ENCODE results near the gene ANXA4. TPM values are rescaled to one million over a fixed set of nuclear protein-coding genes. Genes with fewer than 3 reads are reported as not detected.

Gene ANXA4
- total RNA-seq: 10 to 100 TPM; 21.4 to 23.9 TPM

DNA sequence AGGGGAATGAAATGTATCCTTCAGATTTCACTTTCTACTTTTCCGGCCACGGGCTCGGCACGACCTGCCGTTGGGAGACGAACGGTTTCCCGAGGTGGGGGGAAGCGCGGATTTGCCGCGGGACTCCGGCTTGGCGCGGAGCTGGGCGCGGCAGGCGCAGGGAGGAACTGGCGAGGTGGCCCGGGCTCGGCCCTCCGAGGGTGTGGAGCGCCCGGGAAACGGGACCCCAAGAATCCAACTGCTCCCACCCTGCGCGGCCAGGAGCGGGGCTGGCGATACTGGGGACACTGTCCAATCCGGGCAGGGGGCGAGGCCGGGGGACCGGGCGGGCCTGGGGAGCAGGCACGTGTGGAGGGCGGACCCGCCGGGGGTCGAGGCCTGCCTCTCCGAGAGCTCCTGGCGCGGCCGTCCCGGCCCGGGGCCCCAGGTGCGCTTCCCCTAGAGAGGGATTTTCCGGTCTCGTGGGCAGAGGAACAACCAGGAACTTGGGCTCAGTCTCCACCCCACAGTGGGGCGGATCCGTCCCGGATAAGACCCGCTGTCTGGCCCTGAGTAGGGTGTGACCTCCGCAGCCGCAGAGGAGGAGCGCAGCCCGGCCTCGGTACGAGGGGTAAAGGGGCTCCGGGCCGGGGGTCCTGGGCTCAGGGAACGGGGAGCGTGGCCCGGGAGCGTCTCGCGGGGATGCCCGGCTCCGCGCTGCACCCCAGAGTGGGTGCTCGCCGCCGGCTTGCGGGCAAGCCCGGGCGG is at the start of gene ANXA4:
Gene ANXA4 (plus strand): TSS at position 560 of the 747 bp plus-strand sequence. CDS start 39,432 bp downstream, outside the sequence.
- Mint-ChIP-seq H3K4me1 (ENCODE audit: low read depth) (peaks cover 12% of the 10 kb centered on the region), H3K9me3 (no peaks in the 10 kb centered on the region), H3K36me3 (ENCODE audit: low read depth) (no peaks in the 10 kb centered on the region), H3K27ac (peak within 1 kb of the TSS; percentile 78), H3K27me3 (ENCODE audit: low read depth) (no peaks in the 10 kb centered on the region), H3K4me3 (peak within 1 kb of the TSS; percentile 75)
- intact Hi-C loops (cut with micrococcal nuclease): loop anchor here (1.0 to 5.0 kb wide), 5 partner anchors 76 to 1486 kb away; partner anchors contain the start of genes GMCL1, PAIP2B and SNRNP27
- CTCF ChIA-PET: interaction anchor here (0.6 to 2.7 kb wide), 7 partner anchors 15 to 355 kb away, joined by 3 to 19 read pairs (median 4); no protein-coding TSS in a partner anchor
- DNase-seq: peak; percentile 78

DNA sequence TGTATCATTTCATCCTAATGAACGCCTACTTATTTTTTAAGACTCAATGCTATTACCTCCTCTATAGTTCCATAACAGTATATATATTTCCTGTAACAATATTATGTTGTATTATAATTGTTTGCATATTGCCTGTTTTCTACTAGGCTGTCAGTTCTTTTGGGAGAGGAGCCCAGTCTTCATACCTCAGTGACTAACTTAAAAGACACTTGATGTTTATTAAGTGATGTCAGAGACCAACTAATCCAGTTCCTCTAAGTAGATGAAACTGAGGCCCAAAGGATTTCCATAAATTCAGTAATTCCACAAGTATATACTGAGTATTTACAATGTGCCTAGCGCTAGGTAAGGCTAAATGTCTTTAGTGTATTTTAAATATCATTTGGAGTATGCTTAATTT is 49.5 kb upstream of the ANXA4 start:
- H3K27ac Mint-ChIP-seq: no peak overlapping the region
- no peaks in the 10 kb centered on the region for H3K27me3 Mint-ChIP-seq (ENCODE audit: low read depth)
- H3K4me1 Mint-ChIP-seq (ENCODE audit: low read depth): peaks cover 77% of the 10 kb centered on the region
- no peak for DNase-seq
- CTCF ChIA-PET: no interaction called here
- H3K9me3 Mint-ChIP-seq: no peaks in the 10 kb centered on the region
- no peak overlapping the region for H3K4me3 Mint-ChIP-seq
- H3K36me3 Mint-ChIP-seq (ENCODE audit: low read depth): no peaks in the 10 kb centered on the region
- intact Hi-C loops (cut with micrococcal nuclease): loop anchor here (10.0 kb wide), 1 partner anchor 948 kb away; no protein-coding TSS in a partner anchor

DNA sequence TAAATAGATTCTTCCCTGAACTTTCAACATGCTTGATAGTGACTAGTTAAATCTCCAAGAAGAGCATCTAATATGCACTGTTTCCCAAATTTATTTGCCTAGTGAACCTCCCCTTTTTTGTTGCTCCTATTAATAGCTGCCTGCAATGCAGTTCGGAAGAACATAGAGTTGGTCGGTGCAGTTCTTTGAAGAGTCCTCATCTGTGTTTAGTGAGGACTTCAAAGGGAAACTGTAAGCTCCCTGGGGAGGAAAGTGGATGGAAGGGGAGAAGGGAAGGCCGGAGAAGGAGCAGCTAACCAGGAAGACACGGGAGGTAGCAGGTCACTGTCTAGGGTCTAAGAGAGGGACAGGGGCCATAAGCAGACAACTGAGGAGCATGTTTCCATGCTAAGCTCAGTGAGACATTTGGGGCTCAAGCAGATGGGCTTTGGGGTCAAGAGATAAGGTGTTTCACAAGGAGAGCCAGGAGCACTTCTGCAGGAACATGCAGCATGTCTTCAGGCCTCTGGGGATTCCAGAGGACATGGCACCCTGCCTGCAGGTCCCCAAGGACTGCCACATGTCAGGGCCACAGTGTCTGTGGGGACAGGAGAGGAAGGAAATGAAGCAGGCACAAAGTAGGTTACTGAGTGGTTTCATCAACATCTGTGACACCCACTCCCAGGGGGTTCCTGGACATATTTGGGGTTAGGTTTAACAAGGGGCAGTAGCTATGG is 48.7 kb upstream of the ANXA4 start:
- H3K4me1 Mint-ChIP-seq (ENCODE audit: low read depth): peaks cover 78% of the 10 kb centered on the region
- H3K27me3 Mint-ChIP-seq (ENCODE audit: low read depth): no peaks in the 10 kb centered on the region
- peak; percentile 33 for DNase-seq
- H3K27ac Mint-ChIP-seq: peak overlapping the region; percentile 17
- CTCF ChIA-PET: interaction anchor here (0.7 kb wide), 1 partner anchor 16 kb away, joined by 3 read pairs; no protein-coding TSS in a partner anchor
- no peaks in the 10 kb centered on the region for H3K36me3 Mint-ChIP-seq (ENCODE audit: low read depth)
- H3K4me3 Mint-ChIP-seq: no peak overlapping the region
- intact Hi-C loops (cut with micrococcal nuclease): loop anchor here (10.0 kb wide), 1 partner anchor 948 kb away; no protein-coding TSS in a partner anchor
- no peaks in the 10 kb centered on the region for H3K9me3 Mint-ChIP-seq

DNA sequence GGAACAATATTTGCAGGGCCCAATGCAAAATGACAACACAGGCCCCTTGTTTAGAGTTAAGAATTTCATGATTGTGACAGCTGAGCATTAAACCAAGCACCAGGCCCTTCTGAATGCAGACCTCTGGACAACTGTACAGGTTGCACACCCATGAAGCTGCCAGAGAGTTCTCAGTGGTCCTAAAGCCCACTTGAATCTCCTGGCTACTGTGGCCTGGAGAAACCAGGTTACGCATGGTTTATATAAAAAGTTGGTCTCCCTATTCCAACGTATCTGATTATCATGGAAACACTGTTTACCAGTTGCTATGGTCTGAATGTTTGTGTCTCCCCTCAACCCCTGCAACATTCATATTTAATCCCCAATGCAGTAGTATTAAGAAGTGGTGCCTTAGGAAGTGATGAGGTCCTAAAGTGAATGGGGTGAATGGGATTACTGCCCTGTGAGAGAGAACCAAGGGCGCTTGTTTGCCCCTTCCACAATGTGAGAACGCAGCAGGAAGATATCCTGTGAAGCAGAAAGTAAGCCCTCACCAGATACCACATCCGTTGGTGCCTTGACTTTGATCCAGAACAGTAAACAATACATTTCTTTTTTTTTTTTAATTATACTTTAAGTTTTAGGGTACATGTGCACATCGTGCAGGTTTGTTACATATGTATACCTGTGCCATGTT is 48.0 kb upstream of the ANXA4 start:
- H3K27me3 Mint-ChIP-seq (ENCODE audit: low read depth): no peaks in the 10 kb centered on the region
- H3K4me1 Mint-ChIP-seq (ENCODE audit: low read depth): peaks cover 79% of the 10 kb centered on the region
- H3K27ac Mint-ChIP-seq: peak overlapping the region; percentile 38
- no peaks in the 10 kb centered on the region for H3K9me3 Mint-ChIP-seq
- no peak overlapping the region for H3K4me3 Mint-ChIP-seq
- CTCF ChIA-PET: interaction anchor here (0.7 kb wide), 1 partner anchor 16 kb away, joined by 3 read pairs; no protein-coding TSS in a partner anchor
- intact Hi-C loops (cut with micrococcal nuclease): loop anchor here (2.0 to 10.0 kb wide), 3 partner anchors 49 to 949 kb away; no protein-coding TSS in a partner anchor
- no peaks in the 10 kb centered on the region for H3K36me3 Mint-ChIP-seq (ENCODE audit: low read depth)
- peak; percentile 72 for DNase-seq

DNA sequence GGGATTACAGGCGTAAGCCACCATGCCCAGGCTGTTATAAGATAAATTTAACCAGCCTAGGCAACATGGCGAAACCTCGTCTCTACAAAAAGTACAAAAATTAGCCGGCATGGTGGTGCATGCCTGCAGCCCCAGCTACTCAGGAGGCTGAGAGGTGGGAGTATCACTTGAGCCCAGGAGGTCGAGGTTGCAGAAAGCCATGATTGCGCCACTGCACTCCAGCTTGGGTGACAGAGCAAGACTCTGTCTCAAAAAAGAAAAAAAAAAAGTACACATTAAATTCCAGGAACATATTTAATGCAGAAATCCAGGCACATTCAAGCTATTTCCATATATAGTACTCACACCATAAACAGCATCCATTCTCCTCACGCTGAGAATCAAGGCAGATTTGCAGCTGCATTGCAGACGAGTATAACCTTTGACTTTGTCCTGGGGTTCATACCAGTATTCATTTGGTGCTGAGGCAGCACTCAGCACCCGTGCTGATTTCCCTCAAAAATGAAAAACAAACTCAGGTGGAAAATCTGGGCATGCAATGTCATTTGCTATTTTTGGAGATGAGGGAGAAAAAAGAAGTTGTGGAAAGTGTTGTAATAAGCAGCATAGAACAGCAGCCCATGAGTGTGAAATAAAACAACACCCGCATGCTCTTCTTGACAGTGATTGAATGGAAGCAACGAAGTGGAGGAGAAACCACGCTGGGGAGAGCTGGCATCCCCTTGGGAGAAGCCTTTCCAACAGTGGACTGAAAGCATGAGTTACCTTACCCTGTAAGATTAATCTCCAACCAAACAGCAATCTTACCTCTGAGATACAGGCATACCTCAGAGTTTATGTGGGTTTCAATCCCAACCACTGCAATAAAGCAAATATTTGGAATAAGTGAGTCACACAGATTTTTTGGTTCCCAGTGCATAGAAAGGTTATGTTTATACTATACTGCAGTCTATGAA is 46.8 kb upstream of the ANXA4 start:
- CTCF ChIA-PET: interaction anchor here (0.8 kb wide), 1 partner anchor 44 kb away, joined by 3 read pairs; no protein-coding TSS in a partner anchor
- peak overlapping the region; percentile 22 for H3K4me3 Mint-ChIP-seq
- H3K27ac Mint-ChIP-seq: peak overlapping the region; percentile 18

DNA sequence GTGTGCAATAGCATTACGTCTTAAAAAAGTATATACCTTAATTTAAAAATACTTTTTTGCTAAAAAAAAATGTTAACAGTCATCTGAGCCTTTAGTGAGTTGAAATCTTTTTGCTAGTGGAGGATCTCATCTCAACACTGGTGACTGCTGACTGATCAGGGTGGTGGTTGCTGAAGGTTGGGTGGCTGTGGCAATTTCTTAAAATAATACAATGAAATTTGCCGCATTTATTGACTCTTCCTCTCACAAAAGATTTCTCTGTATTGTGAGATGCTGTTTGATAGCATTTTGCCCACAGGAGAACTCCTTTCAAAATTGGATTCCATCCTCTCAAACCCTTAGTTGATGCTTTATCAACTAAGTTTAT is 46.1 kb upstream of the ANXA4 start:
- Mint-ChIP-seq H3K9me3 (no peaks in the 10 kb centered on the region), H3K27me3 (ENCODE audit: low read depth) (no peaks in the 10 kb centered on the region), H3K4me1 (ENCODE audit: low read depth) (peaks cover 77% of the 10 kb centered on the region), H3K36me3 (ENCODE audit: low read depth) (no peaks in the 10 kb centered on the region), H3K4me3 (peak overlapping the region; percentile 8), H3K27ac (no peak overlapping the region)
- DNase-seq: no peak
- CTCF ChIA-PET: interaction anchor here (1.8 to 3.0 kb wide), 2 partner anchors 29 to 130 kb away, joined by 7 to 12 read pairs; no protein-coding TSS in a partner anchor
- intact Hi-C loops (cut with micrococcal nuclease): loop anchor here (1.0 to 10.0 kb wide), 7 partner anchors 21 to 951 kb away; partner anchors contain the start of gene NFU1

More for the DNA sequence above, 46.8 kb upstream of the ANXA4 start:
- Mint-ChIP-seq H3K27me3 (ENCODE audit: low read depth) (no peaks in the 10 kb centered on the region), H3K9me3 (no peaks in the 10 kb centered on the region), H3K4me1 (ENCODE audit: low read depth) (peaks cover 83% of the 10 kb centered on the region), H3K36me3 (ENCODE audit: low read depth) (no peaks in the 10 kb centered on the region)
- no peak for DNase-seq
- intact Hi-C loops (cut with micrococcal nuclease): loop anchor here (1.0 to 10.0 kb wide), 7 partner anchors 20 to 950 kb away; partner anchors contain the start of gene NFU1

DNA sequence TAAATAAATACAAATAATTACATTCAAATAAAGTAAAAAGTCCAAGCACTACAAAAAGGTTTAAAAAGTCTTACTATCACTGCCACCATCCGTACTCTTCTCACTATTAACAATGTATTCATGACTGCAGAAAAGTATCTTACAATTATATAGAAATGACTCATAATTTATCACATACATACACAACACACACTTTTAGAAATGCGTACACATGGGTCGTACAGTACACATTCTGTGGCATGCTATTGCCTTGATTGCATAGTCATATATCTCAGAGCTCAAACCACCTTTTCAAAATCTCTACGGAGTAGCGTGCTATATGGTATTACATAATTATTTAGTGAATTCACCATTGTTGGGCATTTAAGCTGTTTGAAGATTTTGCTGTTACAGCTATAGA is 41.6 kb upstream of the ANXA4 start:
- H3K9me3 Mint-ChIP-seq: no peaks in the 10 kb centered on the region
- no peaks in the 10 kb centered on the region for H3K27me3 Mint-ChIP-seq (ENCODE audit: low read depth)
- CTCF ChIA-PET: interaction anchor here (1.0 kb wide), 1 partner anchor 15 kb away, joined by 4 read pairs; no protein-coding TSS in a partner anchor
- no peak for DNase-seq
- peaks cover 39% of the 10 kb centered on the region for H3K4me1 Mint-ChIP-seq (ENCODE audit: low read depth)
- no peak overlapping the region for H3K4me3 Mint-ChIP-seq
- no peak overlapping the region for H3K27ac Mint-ChIP-seq
- intact Hi-C loops (cut with micrococcal nuclease): no loop called here
- H3K36me3 Mint-ChIP-seq (ENCODE audit: low read depth): no peaks in the 10 kb centered on the region

DNA sequence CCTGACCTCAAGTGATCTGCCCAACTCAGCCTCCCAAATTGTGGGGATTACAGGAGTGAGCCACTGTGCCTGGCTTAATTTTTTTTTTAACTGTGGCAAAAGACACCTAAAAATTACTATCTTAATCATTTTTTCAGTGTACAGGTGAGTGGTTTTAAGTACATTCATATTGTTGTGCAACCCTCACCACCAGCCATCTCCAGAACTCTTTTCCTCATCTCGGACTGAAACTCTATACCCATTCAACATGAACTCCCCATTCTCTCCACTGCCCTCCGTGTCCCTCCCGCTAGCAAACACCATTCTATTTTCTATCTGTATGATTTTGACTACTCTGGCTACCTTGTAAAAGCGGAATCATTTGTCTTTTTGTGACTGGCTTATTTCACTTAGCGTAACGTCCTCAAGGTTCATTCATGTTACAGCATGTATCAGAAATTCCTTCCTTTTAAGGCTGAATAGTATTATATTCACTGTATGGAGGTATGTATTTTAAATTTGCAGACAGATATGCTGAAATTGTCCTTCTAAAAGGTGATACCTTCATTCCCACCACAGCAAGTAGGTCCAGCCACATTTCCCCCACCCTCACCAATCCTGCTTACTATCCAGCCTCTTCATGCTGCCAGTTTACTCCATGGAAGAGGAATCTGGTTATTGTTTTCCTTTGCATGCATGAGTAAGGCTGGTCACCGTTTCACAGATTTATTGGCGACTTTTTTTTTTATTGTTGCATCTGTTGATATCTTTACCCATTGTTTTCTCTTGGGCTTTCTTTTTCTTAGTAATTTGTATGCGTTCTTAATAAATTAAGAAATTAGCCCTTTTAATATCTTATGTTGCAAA is 40.6 kb upstream of the ANXA4 start:
- no peaks in the 10 kb centered on the region for H3K36me3 Mint-ChIP-seq (ENCODE audit: low read depth)
- peaks cover 32% of the 10 kb centered on the region for H3K4me1 Mint-ChIP-seq (ENCODE audit: low read depth)
- no peaks in the 10 kb centered on the region for H3K27me3 Mint-ChIP-seq (ENCODE audit: low read depth)
- no peak overlapping the region for H3K27ac Mint-ChIP-seq
- H3K4me3 Mint-ChIP-seq: no peak overlapping the region
- intact Hi-C loops (cut with micrococcal nuclease): no loop called here
- no peaks in the 10 kb centered on the region for H3K9me3 Mint-ChIP-seq
- CTCF ChIA-PET: no interaction called here
- DNase-seq: no peak

DNA sequence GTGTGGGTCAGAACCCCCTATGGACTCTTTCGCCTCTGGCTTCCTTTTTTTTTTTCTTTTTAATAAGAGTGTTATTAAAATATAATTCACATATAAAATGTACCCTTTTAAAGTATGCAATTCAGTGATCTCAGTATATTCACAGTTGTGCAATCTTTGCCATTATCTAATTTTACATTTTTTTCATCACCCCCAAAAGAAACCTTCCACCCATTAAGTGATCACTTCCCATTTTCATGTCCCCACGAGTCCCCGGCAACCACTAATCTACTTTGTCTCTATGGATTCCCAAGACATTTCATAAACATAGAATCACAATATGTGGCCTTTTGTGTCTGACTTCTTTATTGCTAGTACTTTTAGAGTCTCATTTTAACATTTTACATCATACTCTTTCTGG is 38.7 kb upstream of the ANXA4 start:
- intact Hi-C loops (cut with micrococcal nuclease): no loop called here

DNA sequence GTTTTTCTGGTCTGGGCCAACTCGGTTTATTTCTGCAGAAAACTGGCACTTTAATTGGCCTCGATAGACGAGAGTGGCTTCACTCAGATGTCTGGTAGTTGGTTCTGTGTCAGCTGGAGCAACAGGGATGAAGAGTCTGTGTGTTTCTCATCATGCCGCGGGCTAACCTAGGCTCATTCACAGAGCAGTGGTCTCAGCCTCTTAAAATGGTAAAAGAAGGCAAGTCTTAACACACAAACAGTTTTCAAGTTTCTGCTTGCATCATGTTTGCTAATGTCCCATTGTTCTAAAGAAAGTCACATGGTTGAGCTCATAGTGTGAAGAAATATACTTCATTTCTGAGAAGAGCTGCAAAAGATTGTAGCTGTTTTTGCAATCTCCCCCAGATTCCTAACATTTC is 37.5 kb upstream of the ANXA4 start:
- Mint-ChIP-seq H3K36me3 (ENCODE audit: low read depth) (no peaks in the 10 kb centered on the region), H3K27ac (no peak overlapping the region), H3K9me3 (no peaks in the 10 kb centered on the region), H3K4me1 (ENCODE audit: low read depth) (peaks cover 8% of the 10 kb centered on the region), H3K4me3 (no peak overlapping the region), H3K27me3 (ENCODE audit: low read depth) (no peaks in the 10 kb centered on the region)
- CTCF ChIA-PET: interaction anchor here (0.6 to 1.2 kb wide), 3 partner anchors 10 to 144 kb away, joined by 3 to 4 read pairs (median 4); no protein-coding TSS in a partner anchor
- intact Hi-C loops (cut with micrococcal nuclease): no loop called here
- DNase-seq: no peak

More for the DNA sequence above, 38.7 kb upstream of the ANXA4 start:
- Mint-ChIP-seq H3K4me3 (no peak overlapping the region), H3K9me3 (no peaks in the 10 kb centered on the region), H3K27me3 (ENCODE audit: low read depth) (no peaks in the 10 kb centered on the region), H3K27ac (no peak overlapping the region), H3K36me3 (ENCODE audit: low read depth) (no peaks in the 10 kb centered on the region), H3K4me1 (ENCODE audit: low read depth) (peaks cover 21% of the 10 kb centered on the region)
- DNase-seq: no peak
- CTCF ChIA-PET: no interaction called here
